GM23338 (cell line): Measurements from ENCODE around the gene TBX1.

ENCODE experiments used
- CTCF ChIP-seq, 2 experiments: fragments of 200-600 bp in 1 of 2; sonication (generic) in 1 of 2; conservative IDR thresholded peaks; 2 replicates each; pipeline versions ENCODE4 v1.5.1 to v1.6.1; 2016 to 2017; ENCODE audit warnings: antibody characterized with exemption in 2 of 2, low read depth in 2 of 2, mild to moderate bottlenecking in 2 of 2, moderate library complexity in 1 of 2
- ETS1 ChIP-seq: IDR thresholded peaks from 2 replicates; pipeline ENCODE4 v1.6.1; 2016; ENCODE audit warnings: antibody characterized with exemption
- EZH2 ChIP-seq: fragments of 200-600 bp; sonication (generic); IDR thresholded peaks from one replicate; pipeline ENCODE4 v1.8.0; 2017; ENCODE audit warnings: antibody characterized with exemption, mild to moderate bottlenecking, low read depth; ENCODE audit not compliant: unreplicated experiment
- EZH2phosphoT487 ChIP-seq: fragments of 200-600 bp; sonication (generic); IDR thresholded peaks from one replicate; pipeline ENCODE4 v1.8.1; 2018; ENCODE audit warnings: antibody characterized with exemption; ENCODE audit not compliant: unreplicated experiment
- JUNB ChIP-seq: IDR thresholded peaks from one replicate; pipeline ENCODE4 v1.6.1; 2016; ENCODE audit warnings: antibody characterized with exemption; ENCODE audit not compliant: unreplicated experiment
- POLR2AphosphoS5 ChIP-seq: IDR thresholded peaks from 2 replicates; pipeline ENCODE4 v1.6.1; 2016; ENCODE audit warnings: antibody characterized with exemption, low read depth
- TF ChIP-seq, protein P1 (sequence below): IDR thresholded peaks from one replicate; pipeline ENCODE4 v1.6.1; 2018; ENCODE audit warnings: antibody characterized with exemption; ENCODE audit not compliant: unreplicated experiment

GRCh38 chr22:19782533-19782932 is 22.0 kb downstream of the TBX1 start:
- TF ChIP-seq CTCF (conservative IDR thresholded peaks at IDR 0.05; ENCODE audit: low read depth in 2 of 2) (no peak), POLR2AphosphoS5 (no peak), JUNB (no peak), EZH2 (no peak), EZH2phosphoT487 (no peak), ETS1 (no peak)
- TF ChIP-seq, protein P1, sequence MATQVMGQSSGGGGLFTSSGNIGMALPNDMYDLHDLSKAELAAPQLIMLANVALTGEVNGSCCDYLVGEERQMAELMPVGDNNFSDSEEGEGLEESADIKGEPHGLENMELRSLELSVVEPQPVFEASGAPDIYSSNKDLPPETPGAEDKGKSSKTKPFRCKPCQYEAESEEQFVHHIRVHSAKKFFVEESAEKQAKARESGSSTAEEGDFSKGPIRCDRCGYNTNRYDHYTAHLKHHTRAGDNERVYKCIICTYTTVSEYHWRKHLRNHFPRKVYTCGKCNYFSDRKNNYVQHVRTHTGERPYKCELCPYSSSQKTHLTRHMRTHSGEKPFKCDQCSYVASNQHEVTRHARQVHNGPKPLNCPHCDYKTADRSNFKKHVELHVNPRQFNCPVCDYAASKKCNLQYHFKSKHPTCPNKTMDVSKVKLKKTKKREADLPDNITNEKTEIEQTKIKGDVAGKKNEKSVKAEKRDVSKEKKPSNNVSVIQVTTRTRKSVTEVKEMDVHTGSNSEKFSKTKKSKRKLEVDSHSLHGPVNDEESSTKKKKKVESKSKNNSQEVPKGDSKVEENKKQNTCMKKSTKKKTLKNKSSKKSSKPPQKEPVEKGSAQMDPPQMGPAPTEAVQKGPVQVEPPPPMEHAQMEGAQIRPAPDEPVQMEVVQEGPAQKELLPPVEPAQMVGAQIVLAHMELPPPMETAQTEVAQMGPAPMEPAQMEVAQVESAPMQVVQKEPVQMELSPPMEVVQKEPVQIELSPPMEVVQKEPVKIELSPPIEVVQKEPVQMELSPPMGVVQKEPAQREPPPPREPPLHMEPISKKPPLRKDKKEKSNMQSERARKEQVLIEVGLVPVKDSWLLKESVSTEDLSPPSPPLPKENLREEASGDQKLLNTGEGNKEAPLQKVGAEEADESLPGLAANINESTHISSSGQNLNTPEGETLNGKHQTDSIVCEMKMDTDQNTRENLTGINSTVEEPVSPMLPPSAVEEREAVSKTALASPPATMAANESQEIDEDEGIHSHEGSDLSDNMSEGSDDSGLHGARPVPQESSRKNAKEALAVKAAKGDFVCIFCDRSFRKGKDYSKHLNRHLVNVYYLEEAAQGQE, result no peak
